Loucy (cell line): ENCODE results near the gene EXD1.

ENCODE experiments used
- EZH2phosphoT487 ChIP-seq: fragments of 200-600 bp; IDR thresholded peaks from 2 replicates; pipeline ENCODE4 v1.6.1; 2018; ENCODE audit warnings: antibody characterized with exemption, mild to moderate bottlenecking, moderate library complexity, borderline replicate concordance
- TF ChIP-seq, protein P1 (sequence below): fragments of 200-600 bp; sonication (generic); conservative IDR thresholded peaks from 2 replicates; pipeline ENCODE4 v1.5.1; 2014; ENCODE audit warnings: mild to moderate bottlenecking, antibody characterized with exemption, low read length

DNA sequence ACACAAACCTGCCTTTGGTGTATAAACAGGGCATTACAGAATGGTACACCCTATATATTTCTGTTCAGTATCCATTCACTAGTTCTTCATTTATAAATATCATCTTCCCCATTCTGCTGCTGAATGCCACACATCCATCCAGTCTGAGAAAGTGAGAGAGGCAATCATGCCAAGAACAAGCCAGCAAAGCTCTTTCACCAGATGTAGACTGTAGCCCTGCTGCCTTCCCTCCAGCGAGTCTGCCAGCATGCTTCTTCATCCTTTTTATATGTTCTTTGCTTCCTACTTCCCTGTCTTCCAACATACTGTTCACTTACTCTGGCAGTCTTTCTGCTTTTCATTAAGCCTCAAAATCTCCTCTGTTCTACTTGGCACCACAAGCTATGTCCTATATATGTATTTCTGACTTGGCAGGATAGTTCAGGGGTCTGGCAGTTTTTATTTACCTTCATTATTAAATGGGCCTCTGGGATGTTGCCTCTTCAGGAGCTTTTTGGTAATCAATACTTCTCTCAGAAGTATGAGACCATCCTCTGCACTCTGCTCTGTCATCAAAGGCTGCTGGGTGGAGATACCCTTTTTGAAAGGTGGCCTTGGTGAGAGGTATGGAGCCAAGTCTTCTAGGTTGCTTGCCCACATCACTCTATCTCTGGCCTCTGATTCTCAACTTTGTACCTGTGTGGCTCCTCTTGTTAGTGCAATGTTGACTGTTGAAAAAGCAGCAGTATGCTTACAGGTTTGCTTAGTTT is 49.2 kb upstream of the EXD1 start:
- TF ChIP-seq, protein P1, sequence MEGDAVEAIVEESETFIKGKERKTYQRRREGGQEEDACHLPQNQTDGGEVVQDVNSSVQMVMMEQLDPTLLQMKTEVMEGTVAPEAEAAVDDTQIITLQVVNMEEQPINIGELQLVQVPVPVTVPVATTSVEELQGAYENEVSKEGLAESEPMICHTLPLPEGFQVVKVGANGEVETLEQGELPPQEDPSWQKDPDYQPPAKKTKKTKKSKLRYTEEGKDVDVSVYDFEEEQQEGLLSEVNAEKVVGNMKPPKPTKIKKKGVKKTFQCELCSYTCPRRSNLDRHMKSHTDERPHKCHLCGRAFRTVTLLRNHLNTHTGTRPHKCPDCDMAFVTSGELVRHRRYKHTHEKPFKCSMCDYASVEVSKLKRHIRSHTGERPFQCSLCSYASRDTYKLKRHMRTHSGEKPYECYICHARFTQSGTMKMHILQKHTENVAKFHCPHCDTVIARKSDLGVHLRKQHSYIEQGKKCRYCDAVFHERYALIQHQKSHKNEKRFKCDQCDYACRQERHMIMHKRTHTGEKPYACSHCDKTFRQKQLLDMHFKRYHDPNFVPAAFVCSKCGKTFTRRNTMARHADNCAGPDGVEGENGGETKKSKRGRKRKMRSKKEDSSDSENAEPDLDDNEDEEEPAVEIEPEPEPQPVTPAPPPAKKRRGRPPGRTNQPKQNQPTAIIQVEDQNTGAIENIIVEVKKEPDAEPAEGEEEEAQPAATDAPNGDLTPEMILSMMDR: no peak
- no peak for TF ChIP-seq EZH2phosphoT487
